BLaER1 (cell line): ENCODE measurements around the gene CNTD1.
A peak's percentile ranks its signal among the peaks of the same experiment; 100 is the strongest.

ENCODE experiments used
- H3K27ac ChIP-seq: shearing (Covaris generic); formaldehyde crosslinking; 2 replicates; pipeline ENCODE4 v1.8.1; 2022
- H3K27me3 ChIP-seq: shearing (Covaris generic); formaldehyde crosslinking; 2 replicates; pipeline ENCODE4 v1.8.1; 2022
- H3K36me3 ChIP-seq: shearing (Covaris generic); formaldehyde crosslinking; 2 replicates; pipeline ENCODE4 v1.8.1; 2022
- H3K4me1 ChIP-seq: shearing (Covaris generic); formaldehyde crosslinking; 2 replicates; pipeline ENCODE4 v1.8.1; 2022
- H3K4me2 ChIP-seq: shearing (Covaris generic); formaldehyde crosslinking; 2 replicates; pipeline ENCODE4 v1.8.1; 2022
- H3K4me3 ChIP-seq: shearing (Covaris generic); formaldehyde crosslinking; 2 replicates; pipeline ENCODE4 v1.8.1; 2022
- H3K9ac ChIP-seq: shearing (Covaris generic); formaldehyde crosslinking; 2 replicates; pipeline ENCODE4 v1.8.1; 2022
- H3K9me3 ChIP-seq: shearing (Covaris generic); formaldehyde crosslinking; 2 replicates; pipeline ENCODE4 v1.8.1; 2022
- H4K20me1 ChIP-seq: shearing (Covaris generic); formaldehyde crosslinking; 2 replicates; pipeline ENCODE4 v1.8.1; 2022
- Cebpa-rat ChIP-seq: shearing (Covaris generic); IDR thresholded peaks from 2 replicates; pipeline ENCODE4 v1.8.1; 2022

Gene CNTD1

DNA sequence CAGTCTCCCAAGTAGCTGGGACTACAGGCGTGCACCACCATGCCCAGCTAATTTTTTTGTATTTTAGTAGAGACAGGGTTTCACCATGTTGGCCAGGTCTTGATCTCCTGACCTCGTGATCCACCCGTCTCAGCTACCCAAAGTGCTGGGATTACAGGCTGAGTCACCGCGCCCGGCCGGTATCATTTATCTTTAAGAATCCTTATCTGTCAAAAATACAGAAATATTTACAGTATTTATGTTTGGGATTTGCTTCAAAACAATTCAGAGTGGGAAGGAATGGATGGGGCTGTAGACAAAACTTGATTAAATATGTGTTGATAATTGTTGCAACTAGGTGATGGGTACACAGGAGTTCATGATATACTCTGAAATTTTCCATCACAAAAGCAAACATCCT is 22.5 kb downstream of the CNTD1 start:
- TF ChIP-seq Cebpa-rat: no peak
- H3K9me3 ChIP-seq: no peaks in the 10 kb centered on the region
- H3K4me3 ChIP-seq: no peak overlapping the region
- H3K4me2 ChIP-seq: no peak overlapping the region
- peaks cover 21% of the 10 kb centered on the region for H3K4me1 ChIP-seq
- no peak overlapping the region for H3K27ac ChIP-seq
- H3K36me3 ChIP-seq: peaks cover 60% of the 10 kb centered on the region
- no peak overlapping the region for H3K9ac ChIP-seq
- H3K27me3 ChIP-seq: no peaks in the 10 kb centered on the region
- 0 out of 2 replicates have a peak, but pooled peaks cover 4% of the 10 kb centered on the region for H4K20me1 ChIP-seq

DNA sequence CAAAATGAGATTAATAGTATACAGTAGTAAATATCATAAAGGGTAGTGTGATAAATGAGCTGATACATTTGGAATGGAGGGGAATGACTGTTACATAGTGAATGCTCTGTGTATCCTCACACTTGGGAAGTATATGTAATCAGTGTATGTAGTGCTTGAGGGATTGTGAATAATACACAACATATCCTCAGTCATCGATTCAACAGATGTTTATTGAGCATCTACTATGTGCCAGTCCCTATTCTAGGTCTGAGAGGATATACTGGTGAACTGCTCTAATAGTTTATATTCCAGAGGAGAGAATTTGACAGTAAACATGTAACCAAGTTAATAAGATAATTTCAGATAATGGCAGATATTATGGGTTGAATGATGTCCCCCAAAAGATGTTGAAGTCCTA is 28.8 kb downstream of the CNTD1 start:
- H3K4me2 ChIP-seq: no peak overlapping the region

DNA sequence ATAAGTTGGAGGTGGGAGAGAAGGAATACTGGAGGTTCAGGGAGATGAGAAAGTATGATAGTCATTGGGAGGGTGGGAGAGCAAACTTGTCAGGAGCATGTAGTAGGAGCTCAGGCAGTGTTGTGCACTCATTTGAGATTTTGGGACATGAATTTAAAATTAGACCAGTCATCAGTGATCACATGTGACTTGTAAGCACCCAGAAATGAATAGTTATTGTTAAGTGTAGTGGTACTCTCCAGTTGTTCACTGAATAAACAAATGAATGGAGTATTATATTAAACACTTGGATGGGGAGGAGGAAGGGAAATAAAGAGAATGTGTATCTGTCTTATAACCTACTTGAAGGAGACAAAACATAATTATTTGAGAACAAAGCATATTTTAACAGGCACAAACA is 32.3 kb downstream of the CNTD1 start:
- Histone ChIP-seq H3K9ac (no peak overlapping the region), H3K36me3 (peaks cover 15% of the 10 kb centered on the region), H4K20me1 (peaks cover 22% of the 10 kb centered on the region; the same call in 1 of the 2 replicates), H3K4me1 (peaks cover 26% of the 10 kb centered on the region), H3K27me3 (no peaks in the 10 kb centered on the region), H3K4me3 (no peak overlapping the region), H3K27ac (no peak overlapping the region), H3K4me2 (no peak overlapping the region), H3K9me3 (no peaks in the 10 kb centered on the region)
- TF ChIP-seq Cebpa-rat: no peak

More for the DNA sequence above, 28.8 kb downstream of the CNTD1 start:
- peaks cover 28% of the 10 kb centered on the region for H3K4me1 ChIP-seq
- H3K9me3 ChIP-seq: no peaks in the 10 kb centered on the region
- H3K9ac ChIP-seq: no peak overlapping the region
- no peaks in the 10 kb centered on the region for H3K36me3 ChIP-seq
- H3K27me3 ChIP-seq: no peaks in the 10 kb centered on the region
- no peak overlapping the region for H3K27ac ChIP-seq
- no peaks in the 10 kb centered on the region for H4K20me1 ChIP-seq
- no peak overlapping the region for H3K4me3 ChIP-seq
- no peak for TF ChIP-seq Cebpa-rat

- H3K36me3 ChIP-seq: peaks cover 29% of the 10 kb centered on the region
- peak overlapping the region; percentile 95 for H3K4me2 ChIP-seq
- H3K4me3 ChIP-seq: peak overlapping the region; percentile 83
- H4K20me1 ChIP-seq: peaks cover 34% of the 10 kb centered on the region; the same call in 1 of the 2 replicates
- peaks cover 26% of the 10 kb centered on the region for H3K4me1 ChIP-seq
- no peaks in the 10 kb centered on the region for H3K27me3 ChIP-seq
- peak overlapping the region; percentile 95 for H3K9ac ChIP-seq
- no peak for TF ChIP-seq Cebpa-rat
- no peaks in the 10 kb centered on the region for H3K9me3 ChIP-seq
- peak overlapping the region; percentile 92 for H3K27ac ChIP-seq
These were observed 33.7 kb downstream of the CNTD1 start for GRCh38 chr17:42832213-42832933.

DNA sequence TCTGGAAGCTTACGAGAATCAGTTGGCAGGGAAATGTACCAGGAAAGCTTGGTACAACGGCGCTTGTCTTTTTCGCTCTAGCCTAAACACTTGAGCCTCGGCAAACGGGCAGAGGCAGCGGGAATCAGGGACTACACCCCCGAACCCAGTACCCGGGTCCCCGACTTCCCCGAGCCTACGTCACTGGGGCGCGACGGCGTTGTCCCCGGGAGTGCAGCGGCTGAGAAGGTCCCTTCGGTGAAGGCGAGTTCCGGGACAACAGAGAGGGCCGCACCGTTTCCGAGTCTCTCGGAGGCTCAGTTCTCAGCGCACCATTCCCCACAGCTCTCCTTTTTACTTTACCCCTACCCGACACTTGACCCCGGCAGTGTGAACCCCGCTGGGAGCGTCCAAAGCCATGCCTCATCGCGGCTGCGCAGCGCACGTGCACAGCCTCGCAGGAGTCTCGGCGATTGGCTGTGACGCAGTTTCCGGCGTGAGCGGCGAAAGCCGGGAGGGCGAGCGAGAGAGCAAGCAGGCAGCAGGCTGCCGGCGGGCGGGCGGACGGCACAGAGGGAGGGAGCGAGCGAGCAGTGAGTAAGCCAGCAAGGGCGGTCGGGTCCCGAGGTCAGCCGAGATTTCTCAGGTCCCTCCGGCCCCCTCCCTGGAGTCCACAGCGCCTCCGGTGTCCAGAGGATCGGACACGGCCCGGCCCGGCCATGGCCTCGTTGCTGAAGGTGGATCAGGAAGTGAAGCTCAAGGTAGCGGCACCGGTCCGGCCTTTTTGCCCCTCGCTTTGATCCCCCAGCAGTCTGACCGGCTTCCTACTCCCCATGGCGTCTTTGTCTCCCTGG is 34.5 kb downstream of the CNTD1 start, which contains the start of gene PSME3:
TSS of gene PSME3 (plus strand) at position 464 of the 833 bp plus-strand sequence. CDS start at position 699, 235 bp downstream.
- peak within 1 kb of the TSS; percentile 95 for H3K9ac ChIP-seq
- H4K20me1 ChIP-seq: peaks cover 42% of the 10 kb centered on the region; the same call in 1 of the 2 replicates
- peaks cover 26% of the 10 kb centered on the region for H3K4me1 ChIP-seq
- H3K27me3 ChIP-seq: no peaks in the 10 kb centered on the region
- H3K27ac ChIP-seq: peak within 1 kb of the TSS; percentile 92
- peak within 1 kb of the TSS; percentile 95 for H3K4me2 ChIP-seq
- no peak for TF ChIP-seq Cebpa-rat
- H3K36me3 ChIP-seq: peaks cover 36% of the 10 kb centered on the region
- no peaks in the 10 kb centered on the region for H3K9me3 ChIP-seq
- H3K4me3 ChIP-seq: peak within 1 kb of the TSS; percentile 83

GRCh38 chr17:42833767-42834422 is 35.2 kb downstream of the CNTD1 start:
- H3K36me3 ChIP-seq: peaks cover 44% of the 10 kb centered on the region
- H3K4me3 ChIP-seq: peak overlapping the region; percentile 83
- H4K20me1 ChIP-seq: peaks cover 44% of the 10 kb centered on the region; the same call in 1 of the 2 replicates
- no peaks in the 10 kb centered on the region for H3K9me3 ChIP-seq
- peak overlapping the region; percentile 95 for H3K4me2 ChIP-seq
- H3K27ac ChIP-seq: peak overlapping the region; percentile 92
- no peak for TF ChIP-seq Cebpa-rat
- peak overlapping the region; percentile 95 for H3K9ac ChIP-seq
- H3K4me1 ChIP-seq: peaks cover 26% of the 10 kb centered on the region
- H3K27me3 ChIP-seq: no peaks in the 10 kb centered on the region

DNA sequence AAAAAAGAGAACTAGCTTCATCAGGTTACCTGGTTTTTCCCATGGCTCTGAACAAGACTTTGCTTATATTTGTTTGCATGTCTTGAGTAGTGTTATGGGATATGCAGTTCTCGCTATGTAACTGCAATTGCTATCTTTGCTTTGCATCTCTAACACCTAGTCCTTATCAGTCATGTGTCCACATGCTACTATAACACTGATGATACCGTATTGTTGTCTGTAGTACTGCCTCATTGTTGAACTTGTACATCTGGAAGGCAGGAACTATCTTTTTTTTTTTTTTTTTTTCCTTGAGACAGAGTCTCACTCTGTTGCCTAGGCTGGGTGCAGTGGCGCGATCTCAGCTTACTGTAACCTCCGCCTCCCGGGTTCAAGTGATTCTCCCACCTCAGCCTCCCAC is 37.1 kb downstream of the CNTD1 start:
- Histone ChIP-seq H4K20me1 (peaks cover 44% of the 10 kb centered on the region; the same call in 1 of the 2 replicates), H3K27ac (no peak overlapping the region), H3K9me3 (no peaks in the 10 kb centered on the region), H3K4me1 (peaks cover 26% of the 10 kb centered on the region), H3K36me3 (peaks cover 62% of the 10 kb centered on the region), H3K4me2 (no peak overlapping the region), H3K27me3 (no peaks in the 10 kb centered on the region), H3K9ac (no peak overlapping the region), H3K4me3 (no peak overlapping the region)
- no peak for TF ChIP-seq Cebpa-rat

DNA sequence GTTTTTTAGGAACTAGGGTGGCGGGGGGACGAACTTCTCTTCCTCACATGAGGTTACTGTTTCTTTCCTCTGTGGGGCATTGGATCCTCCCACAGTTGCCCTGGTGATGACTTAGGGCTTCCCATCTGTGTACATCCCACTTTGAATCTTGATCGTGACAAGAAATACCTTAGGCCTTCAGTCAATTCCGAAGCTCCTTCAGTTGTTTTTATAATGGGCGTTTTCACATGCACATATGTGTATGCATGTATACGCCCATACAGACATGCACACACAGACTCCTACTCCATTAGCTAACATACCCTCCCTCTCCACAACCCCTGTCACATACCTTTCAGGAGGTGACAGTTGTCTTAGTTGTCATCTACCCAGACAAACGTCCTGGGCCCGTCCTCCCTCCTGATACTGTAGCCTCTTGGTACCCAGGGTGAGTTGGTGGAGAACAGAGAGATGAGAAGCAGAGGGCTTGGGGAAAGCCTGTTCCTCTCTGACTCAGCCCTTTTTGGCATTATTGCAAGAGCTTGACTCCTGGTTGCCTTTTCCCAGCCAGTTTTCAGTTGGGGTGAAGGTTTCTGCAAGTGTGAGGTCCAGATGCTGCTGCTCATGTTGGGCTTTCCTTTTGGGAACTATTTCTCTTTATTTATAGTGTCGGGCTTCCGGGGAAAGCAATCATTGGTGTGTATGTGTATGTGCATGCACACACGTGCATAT is 43.5 kb downstream of the CNTD1 start:
- Histone ChIP-seq H3K9ac (no peak overlapping the region), H3K4me2 (no peak overlapping the region), H4K20me1 (peaks cover 57% of the 10 kb centered on the region), H3K9me3 (no peaks in the 10 kb centered on the region), H3K36me3 (peaks cover 93% of the 10 kb centered on the region), H3K4me3 (no peak overlapping the region), H3K4me1 (no peaks in the 10 kb centered on the region), H3K27me3 (no peaks in the 10 kb centered on the region), H3K27ac (no peak overlapping the region)
- TF ChIP-seq Cebpa-rat: no peak

GRCh38 chr17:42843358-42843934 is 44.8 kb downstream of the CNTD1 start:
- H4K20me1 ChIP-seq: peaks cover 47% of the 10 kb centered on the region
- no peak overlapping the region for H3K4me2 ChIP-seq
- H3K27ac ChIP-seq: no peak overlapping the region
- no peaks in the 10 kb centered on the region for H3K4me1 ChIP-seq
- TF ChIP-seq Cebpa-rat: no peak
- H3K9me3 ChIP-seq: no peaks in the 10 kb centered on the region
- no peak overlapping the region for H3K9ac ChIP-seq
- H3K27me3 ChIP-seq: no peaks in the 10 kb centered on the region
- no peak overlapping the region for H3K4me3 ChIP-seq
- H3K36me3 ChIP-seq: peaks cover 80% of the 10 kb centered on the region
